Ovary (tissue), 9 donors: ENCODE data around the gene KIF7. TPM values are rescaled to one million over a fixed set of nuclear protein-coding genes. Genes with fewer than 3 reads are reported as not detected.

Experiments used
- DNase-seq, 5 donors: peaks; one replicate each; pipeline ENCODE4 v3.0.0-alpha.2; 2019 to 2020
- H3K27ac ChIP-seq, 2 donors: fragments of 200-600 bp; one replicate each; pipeline versions ENCODE4 v1.5.1 to v1.8.0; 2019 to 2022
- H3K27me3 ChIP-seq: fragments of 200-600 bp; one replicate; pipeline ENCODE4 v1.8.0; 2022
- H3K36me3 ChIP-seq: fragments of 200-600 bp; sonication (generic); one replicate; pipeline ENCODE4 v1.5.1; 2019
- H3K4me1 ChIP-seq: one replicate; pipeline ENCODE4 v1.8.1; 2013; ENCODE audit warnings: mild to moderate bottlenecking, moderate library complexity; ENCODE audit not compliant: insufficient read depth
- H3K4me3 ChIP-seq: fragments of 200-600 bp; sonication (generic); one replicate; pipeline ENCODE4 v1.5.1; 2017
- H3K9me3 ChIP-seq, 2 donors: fragments of 200-600 bp in 1 of 2; sonication (generic) in 1 of 2; one replicate each; pipeline versions ENCODE4 v1.5.1 to v1.8.1; 2013 to 2019; ENCODE audit warnings: mild to moderate bottlenecking in 1 of 2, moderate library complexity in 1 of 2
- CTCF ChIP-seq, 3 donors: fragments of 450-650 bp in 2 of 3; fragments of 200-600 bp in 1 of 3; IDR thresholded peaks; one replicate each; pipeline versions ENCODE4 v1.5.1 to v1.8.0; 2016 to 2022; ENCODE audit warnings: antibody characterized with exemption in 3 of 3, mild to moderate bottlenecking in 1 of 3
- EP300 ChIP-seq: sonication (generic); formaldehyde crosslinking; IDR thresholded peaks from one replicate; pipeline ENCODE4 v1.6.1; 2017; ENCODE audit warnings: antibody characterized with exemption
- POLR2A ChIP-seq: fragments of 450-650 bp; IDR thresholded peaks from one replicate; pipeline ENCODE4 v1.6.1; 2017; ENCODE audit warnings: antibody characterized with exemption, mild to moderate bottlenecking, moderate library complexity
- WGBS, 3 donors: extraction: QIAGEN DNeasy Blood & Tissue Kit in 1 of 3; methylation state at CpG; one replicate each; pipeline versions ENCODE4 v1.1.5 to v1.1.7; 2013 to 2017; 5-methylcytosine and 5-hydroxymethylcytosine counted together
- intact Hi-C, 4 donors: fragments of 100-400 bp; cut with DNase I; formaldehyde crosslinking; loops; one replicate each; pipeline versions ENCODE4 v1.11.0 to v1.15.1; 2022 to 2023
- polyA plus RNA-seq, 2 donors: library from polyadenylated mRNA; stranded (reverse); fragments of 200-250 nt in 1 of 2; fragments of 350-450 nt in 1 of 2; fragmentation: Illumina TruSeq in 1 of 2; extraction: RNeasy Lipid Tissue Mini Kit (QIAGEN cat#74804) in 1 of 2; gene quantifications; one replicate each; pipeline ENCODE4 v1.2.3, GENCODE V29; 2013 to 2014
- total RNA-seq, 7 donors: library from RNA; depleted of rRNA in 2 of 7; stranded (reverse); fragments of >200 nt in 2 of 7; fragmentation: NEBNext Ultra II Directional in 3 of 7; extraction: Animal tissue kit (Norgen Biotek cat#: 25700) in 3 of 7; gene quantifications; one replicate each; pipeline versions ENCODE4 v1.1.0 to v1.2.4, GENCODE V29; 2016 to 2023
- donor health status: DM: no; HTN: no; CAD: no; lungs with moderate emphysema.
- donor health status: DM: no; HTN: no; CAD: no.
- donor health status: Bipolar disorder and iron deficiency.
- donor health status: DM: yes; HTN: yes; CAD: no.
- donor health status: DM: no; HTN: no; CAD: no.
- donor health status: DM: yes; HTN: yes; CAD: no.

Gene KIF7
- total and polyA plus RNA-seq, 9 donors, result 1.5 to 16.3 (median 10.6) TPM

- Histone ChIP-seq H3K27ac (no peak overlapping the region), H3K4me1 (no peaks in the 10 kb centered on the region), H3K27me3 (no peaks in the 10 kb centered on the region), H3K4me3 (no peak overlapping the region), H3K9me3 (no peaks in the 10 kb centered on the region), H3K36me3 (no peaks in the 10 kb centered on the region)
- DNase-seq, result no peak
- intact Hi-C loops, result no loop called here
- 42 to 60% (median 46%) methylated on average over 4 of the region's 4 CpGs for WGBS, 3 donors
- TF ChIP-seq CTCF (IDR thresholded peaks at IDR 0.05) (no peak), EP300 (no peak), POLR2A (no peak)
These were observed 33.7 kb downstream of the KIF7 start for GRCh38 chr15:89621547-89621946.

GRCh38 chr15:89616228-89616627, 39.0 kb downstream of the KIF7 start:
- 77 to 92% (median 80%) methylated on average over 4 of the region's 4 CpGs for WGBS, 3 donors
- Histone ChIP-seq H3K4me1 (no peaks in the 10 kb centered on the region), H3K9me3 (no peaks in the 10 kb centered on the region), H3K4me3 (no peak overlapping the region), H3K36me3 (no peaks in the 10 kb centered on the region), H3K27ac (no peak overlapping the region), H3K27me3 (no peaks in the 10 kb centered on the region)
- no peak for TF ChIP-seq CTCF (IDR thresholded peaks at IDR 0.05)
- no peak for TF ChIP-seq EP300
- TF ChIP-seq POLR2A, result no peak
- no peak for DNase-seq
- intact Hi-C loops, result no loop called here

- Histone ChIP-seq H3K4me3 (no peak overlapping the region), H3K27ac (no peak overlapping the region), H3K4me1 (no peaks in the 10 kb centered on the region), H3K36me3 (no peaks in the 10 kb centered on the region), H3K27me3 (no peaks in the 10 kb centered on the region), H3K9me3 (no peaks in the 10 kb centered on the region)
- no peak for DNase-seq
- TF ChIP-seq POLR2A (no peak), EP300 (no peak), CTCF (IDR thresholded peaks at IDR 0.05) (no peak)
- 83 to 94% (median 89%) methylated on average over 1 of the region's 1 CpG for WGBS, 3 donors
- intact Hi-C loops, result no loop called here
These were observed 40.1 kb downstream of the KIF7 start for GRCh38 chr15:89615135-89615534.

GRCh38 chr15:89614164-89614563, 41.1 kb downstream of the KIF7 start:
- Histone ChIP-seq H3K9me3 (no peaks in the 10 kb centered on the region), H3K36me3 (no peaks in the 10 kb centered on the region), H3K27ac (no peak overlapping the region), H3K4me3 (no peak overlapping the region), H3K27me3 (no peaks in the 10 kb centered on the region), H3K4me1 (no peaks in the 10 kb centered on the region)
- TF ChIP-seq POLR2A (no peak), EP300 (no peak), CTCF (IDR thresholded peaks at IDR 0.05) (no peak)
- intact Hi-C loops, result no loop called here
- DNase-seq, result no peak
- WGBS, 3 donors, result 86 to 95% (median 86%) methylated on average over 1 of the region's 1 CpG

- intact Hi-C loops, result no loop called here
- no peaks in the 10 kb centered on the region for H3K27me3 ChIP-seq
- no peaks in the 10 kb centered on the region for H3K4me1 ChIP-seq
- H3K27ac ChIP-seq, result no peak overlapping the region
- TF ChIP-seq POLR2A (no peak), EP300 (no peak), CTCF (IDR thresholded peaks at IDR 0.05) (no peak)
- WGBS, 3 donors, result 93 to 98% (median 97%) methylated on average over 2 of the region's 2 CpGs
- no peaks in the 10 kb centered on the region for H3K9me3 ChIP-seq
- H3K36me3 ChIP-seq, result no peaks in the 10 kb centered on the region
- DNase-seq, result no peak
- H3K4me3 ChIP-seq, result no peak overlapping the region
These were observed 42.2 kb downstream of the KIF7 start for GRCh38 chr15:89613031-89613430.
